ENCODE results near the gene YOD1.

The YOD1 gene

GRCh38 chr1:206998816-206999215 is 52.2 kb downstream of the YOD1 start:
- no peak overlapping the region for H3K27ac ChIP-seq (ENCODE audit: insufficient read depth, low read depth, low read length, poor library complexity, severe bottlenecking)
- H3K9me3 ChIP-seq (ENCODE audit: control insufficient read depth, low read length) = no peaks in the 10 kb centered on the region
- H3K27me3 ChIP-seq (ENCODE audit: control insufficient read depth, insufficient read depth, low read length, poor library complexity, severe bottlenecking) = no peaks in the 10 kb centered on the region
- peaks cover 5% of the 10 kb centered on the region for H3K4me1 ChIP-seq (ENCODE audit: control insufficient read depth, insufficient read depth, low read length)
- no peaks in the 10 kb centered on the region for H3K36me3 ChIP-seq (ENCODE audit: control insufficient read depth, insufficient read depth, low read length)
- WGBS, 2 experiments = 100% methylated on average over 1 of the region's 2 CpGs
- no peak overlapping the region for H3K4me3 ChIP-seq (ENCODE audit: insufficient read depth, low read depth, low read length)
